NCI-H1417 (cell line): Measurements from ENCODE around the gene ADAMTS7.
A peak's percentile ranks its signal among the peaks of the same experiment; 100 is the strongest.
"Not testable (repeated sequence)": the region's sequence is repeated elsewhere in the genome, so short reads cannot be mapped to it uniquely, and the experiment has no call there.

Source experiments
- DNase-seq, 3 experiments: peaks; one replicate each; lab custom pipeline; 2025; lab: John Stamatoyannopoulos, UW

ADAMTS7 gene

GRCh38 chr15:78811124-78811824 is at the start of gene ADAMTS7:
Gene ADAMTS7, minus strand, starts transcription at chr15:78811464. Its CDS starts 244 bp downstream, at chr15:78811220.
- peak in 2 of 3 experiments; percentile 50 to 60 for DNase-seq

- DNase-seq: peak; percentile 23 to 95 (median 74)
Observed at GRCh38 chr15:78859971-78860719, 48.9 kb upstream of the ADAMTS7 start.

DNA sequence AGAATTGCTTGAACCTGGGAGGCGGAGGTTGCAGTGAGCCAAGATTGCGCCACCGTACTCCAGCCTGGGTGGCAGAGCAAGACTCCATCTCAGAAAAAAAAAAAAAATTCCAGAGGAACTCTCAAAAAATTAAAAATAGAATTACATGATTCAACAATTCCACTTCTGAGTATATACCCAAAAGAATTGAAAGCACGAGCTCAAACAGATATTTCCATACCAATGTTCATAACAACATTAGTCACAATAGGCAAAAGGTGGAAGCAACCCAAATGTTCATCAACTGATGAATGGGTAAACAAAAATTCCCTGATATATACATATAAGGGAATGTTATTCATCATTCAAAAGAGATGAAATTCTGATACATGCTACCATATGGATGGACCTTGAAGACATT is 44.5 kb upstream of the ADAMTS7 start:
- DNase-seq: no peak

GRCh38 chr15:78854833-78855372 is 43.6 kb upstream of the ADAMTS7 start:
- DNase-seq: no peak

- no peak for DNase-seq
Observed at GRCh38 chr15:78853500-78853899, 42.2 kb upstream of the ADAMTS7 start.

DNA sequence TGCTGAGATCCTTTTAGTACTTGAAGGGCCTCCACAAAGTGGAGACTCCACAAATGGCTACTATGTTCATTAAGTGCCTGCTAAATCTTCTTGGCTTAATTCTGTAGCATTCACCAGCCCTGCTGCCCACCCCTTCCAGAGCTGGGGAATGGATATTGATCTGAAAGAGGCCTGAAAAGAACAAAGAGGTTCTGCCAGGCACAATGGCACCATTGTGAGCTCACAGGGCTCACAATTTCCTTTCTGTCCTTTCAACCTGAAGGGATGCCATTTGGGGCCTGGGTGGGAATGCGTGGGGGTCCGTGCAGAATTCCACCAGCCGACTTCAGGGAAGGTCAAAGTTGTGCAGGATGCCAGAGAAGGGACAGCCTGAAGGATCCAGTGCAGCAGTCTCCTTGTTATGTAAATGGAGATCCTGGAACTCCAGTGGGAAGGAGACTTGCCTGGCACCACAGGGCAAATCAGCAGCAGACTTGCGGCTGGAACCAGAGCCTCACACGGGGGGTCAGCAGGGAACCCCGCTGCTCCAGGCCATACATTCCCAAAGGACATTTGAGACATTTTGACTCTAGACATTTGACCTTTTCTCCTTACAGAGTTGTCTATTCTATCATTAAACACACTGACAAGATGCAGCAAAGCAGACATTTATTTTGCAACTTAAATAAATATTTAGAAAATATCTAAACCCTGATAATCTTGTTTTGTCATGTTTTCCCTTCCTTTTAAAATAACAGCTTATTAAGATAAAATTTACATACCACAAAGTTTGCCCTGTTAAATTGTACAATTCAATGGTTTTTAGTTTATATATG is 39.9 kb upstream of the ADAMTS7 start:
- no peak for DNase-seq

- no peak for DNase-seq
Observed at GRCh38 chr15:78850352-78850751, 39.1 kb upstream of the ADAMTS7 start.

DNA sequence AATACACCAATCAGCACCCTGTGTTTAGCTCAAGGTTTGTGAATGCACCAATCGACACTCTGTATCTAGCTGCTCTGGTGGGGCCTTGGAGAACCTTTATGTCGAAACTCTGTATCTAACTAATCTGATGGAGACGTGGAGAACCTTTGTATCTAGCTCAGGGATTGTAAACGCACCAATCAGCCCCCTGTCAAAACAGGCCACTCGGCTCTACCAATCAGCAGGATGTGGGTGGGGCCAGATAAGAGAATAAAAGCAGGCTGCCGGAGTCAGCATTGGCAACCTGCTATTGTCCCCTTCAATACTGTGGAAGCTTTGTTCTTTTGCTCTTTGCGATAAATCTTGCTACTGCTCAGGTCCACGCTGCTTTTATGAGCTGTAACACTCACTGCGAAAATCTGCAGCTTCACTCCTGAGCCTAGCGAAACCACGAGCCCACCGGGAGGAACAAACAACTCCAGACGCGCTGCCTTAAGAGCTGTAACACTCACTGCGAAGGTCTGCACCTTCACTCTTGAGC is 36.2 kb upstream of the ADAMTS7 start:
- not testable (repeated sequence) for DNase-seq

DNA sequence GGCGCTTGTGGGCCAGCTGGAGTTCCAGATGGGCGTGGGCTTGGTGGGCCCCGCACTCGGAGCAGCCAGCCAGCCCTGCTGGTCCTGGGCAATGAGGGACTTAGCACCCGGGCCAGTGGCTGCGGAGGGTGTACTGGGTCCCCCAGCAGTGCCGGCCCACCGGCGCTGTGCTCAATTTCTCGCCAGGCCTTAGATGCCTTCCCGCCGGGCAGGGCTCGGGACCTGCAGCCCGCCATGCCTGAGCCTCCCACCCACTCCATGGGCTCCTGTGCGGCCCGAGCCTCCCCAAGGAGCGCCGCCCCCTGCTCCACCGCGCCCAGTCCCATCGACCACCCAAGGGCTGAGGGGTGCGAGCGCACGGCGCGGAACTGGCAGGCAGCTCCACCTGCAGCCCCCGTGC is 35.6 kb upstream of the ADAMTS7 start:
- DNase-seq: not testable (repeated sequence)

GRCh38 chr15:78842519-78842918 is 31.3 kb upstream of the ADAMTS7 start:
- no peak for DNase-seq

GRCh38 chr15:78841891-78842290 is 30.6 kb upstream of the ADAMTS7 start:
- no peak for DNase-seq

- DNase-seq: no peak
Observed at GRCh38 chr15:78841376-78841706, 30.1 kb upstream of the ADAMTS7 start.

- no peak for DNase-seq
Observed at GRCh38 chr15:78840661-78841375, 29.6 kb upstream of the ADAMTS7 start.

GRCh38 chr15:78839151-78839550 is 27.9 kb upstream of the ADAMTS7 start:
- DNase-seq: not testable (repeated sequence)

DNA sequence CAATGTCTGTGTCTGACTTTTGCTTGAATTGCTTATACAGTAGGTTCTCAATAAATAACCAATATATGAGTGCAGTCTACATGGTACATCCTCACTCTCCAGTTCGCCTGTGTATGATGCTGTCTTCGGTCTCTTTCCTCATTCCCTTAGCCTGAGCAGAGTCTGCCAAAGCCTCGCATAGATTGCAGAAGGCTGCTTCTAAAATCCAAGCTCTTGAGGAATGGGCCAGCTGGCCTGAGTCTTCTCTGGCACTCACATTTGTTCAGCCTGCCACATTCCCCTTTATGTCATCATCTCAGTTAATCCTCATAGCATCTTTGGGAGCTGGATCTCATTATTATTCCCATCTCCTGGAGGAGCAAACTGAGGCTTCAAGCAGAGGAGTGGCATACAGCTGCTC is 27.2 kb upstream of the ADAMTS7 start:
- no peak for DNase-seq

DNA sequence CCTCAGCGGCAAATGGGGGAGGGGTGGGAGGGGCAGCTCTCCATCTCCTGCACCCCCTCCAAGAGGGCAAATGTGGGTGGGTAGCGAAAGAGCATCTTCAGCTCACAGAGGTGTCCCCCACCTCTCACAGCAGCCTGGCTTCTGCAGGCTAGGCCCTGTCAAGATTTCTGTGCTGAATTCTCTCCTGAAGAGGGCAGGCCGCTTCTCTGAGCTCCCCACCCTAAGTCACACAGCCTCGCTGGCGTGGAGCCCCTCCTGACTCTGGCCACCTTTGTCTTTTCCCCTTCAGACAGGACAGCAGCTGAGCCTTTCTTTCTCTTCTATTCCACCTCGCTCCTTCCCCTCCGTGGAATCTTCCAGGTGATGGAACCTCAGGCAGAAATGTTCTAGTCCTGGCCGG is 26.3 kb upstream of the ADAMTS7 start:
- DNase-seq: no peak

DNA sequence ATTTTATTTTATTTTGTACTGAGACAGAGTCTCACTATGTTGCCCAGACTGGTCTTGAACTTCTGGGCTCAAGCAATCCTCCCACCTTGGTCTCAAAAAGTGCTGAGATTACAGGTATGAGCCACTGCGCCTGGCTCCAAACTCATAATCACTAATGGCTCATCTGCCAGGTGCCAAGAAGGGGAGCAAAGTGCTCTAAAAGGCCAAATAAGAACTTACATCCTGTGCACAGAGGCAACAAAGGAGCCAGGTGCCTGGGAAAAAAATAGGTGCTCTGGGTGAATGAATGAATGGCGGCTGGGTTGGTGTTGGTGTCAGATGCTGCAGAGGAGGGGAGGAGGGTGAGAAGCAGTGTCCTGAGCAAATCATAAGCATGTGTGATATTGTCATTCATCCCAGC is 25.9 kb upstream of the ADAMTS7 start:
- DNase-seq: no peak

GRCh38 chr15:78836333-78836732 is 25.1 kb upstream of the ADAMTS7 start:
- DNase-seq: no peak

DNA sequence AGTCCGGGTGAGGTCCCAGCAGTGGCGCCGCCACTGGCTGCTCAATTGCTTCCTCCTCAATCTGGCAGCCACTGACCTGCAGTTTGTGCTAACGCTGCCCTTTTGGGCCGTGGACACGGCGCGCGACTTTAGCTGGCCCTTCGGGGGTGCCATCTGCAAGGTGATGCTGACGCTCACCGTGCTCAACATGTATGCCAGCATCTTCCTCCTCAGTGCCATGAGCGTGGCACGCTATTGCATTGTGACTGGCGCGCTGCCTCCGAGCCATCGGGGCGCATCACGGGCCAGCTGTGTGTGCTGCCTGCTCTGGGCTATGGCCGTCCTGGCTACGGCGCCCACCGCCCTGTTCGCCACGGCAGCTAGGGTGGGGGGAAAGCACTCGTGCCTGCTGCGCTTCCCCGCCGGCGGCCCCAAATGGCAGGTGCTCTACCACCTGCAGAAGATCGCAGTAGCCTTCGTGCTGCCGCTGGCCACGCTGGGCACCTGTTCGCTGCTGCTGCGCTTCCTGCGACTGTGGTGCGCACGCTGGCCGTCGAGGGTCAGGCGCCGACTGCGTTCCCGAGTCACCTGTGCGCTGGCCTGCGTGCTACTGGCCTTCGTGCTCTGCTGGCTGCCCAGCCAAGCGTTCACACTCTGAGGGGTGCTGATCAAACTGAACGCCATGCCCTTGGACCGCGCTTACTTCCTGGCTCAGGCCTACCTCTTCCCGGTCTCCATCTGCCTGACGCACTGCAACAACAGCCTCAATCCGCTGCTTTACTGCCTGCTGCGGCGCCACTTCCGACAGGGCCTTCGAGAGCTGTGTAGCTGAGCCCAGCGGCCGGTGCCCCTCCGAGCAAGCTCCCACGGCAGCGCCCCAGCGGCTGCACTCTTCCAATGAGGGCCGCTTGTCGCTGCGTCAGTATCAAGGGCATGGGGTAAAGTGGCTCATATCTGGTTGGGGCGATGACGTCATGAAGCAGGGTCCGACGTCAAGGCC is 20.3 kb upstream of the ADAMTS7 start:
- no peak for DNase-seq

GRCh38 chr15:78830514-78831228 is 19.4 kb upstream of the ADAMTS7 start:
- no peak for DNase-seq
